Liver (tissue), 3 donors: Measurements from ENCODE around the gene HIBADH.
"Not testable (repeated sequence)": the region's sequence is repeated elsewhere in the genome, so short reads cannot be mapped to it uniquely, and the experiment has no call there.

Source experiments
- CTCF ChIP-seq: fragments of 150-350 bp; IDR thresholded peaks from 2 replicates; pipeline ENCODE4 v1.5.1; 2017; ENCODE audit warnings: improper control_type of control experiment, low read depth, low read length; ENCODE audit not compliant: missing input control
- EGR1 ChIP-seq, 2 donors: IDR thresholded peaks; 2 replicates each; pipeline ENCODE4 v1.6.1; 2016 to 2018; ENCODE audit warnings: antibody characterized with exemption in 2 of 2, low read depth in 2 of 2
- FOXA1 ChIP-seq: IDR thresholded peaks from 2 replicates; pipeline ENCODE4 v1.6.1; 2016; ENCODE audit warnings: antibody characterized with exemption
- JUND ChIP-seq, 2 donors: IDR thresholded peaks; 2 replicates each; pipeline ENCODE4 v1.6.1; 2016; ENCODE audit warnings: antibody characterized with exemption in 2 of 2
- TF ChIP-seq, protein P1 (sequence below): IDR thresholded peaks from 2 replicates; pipeline ENCODE4 v1.6.1; 2016; ENCODE audit warnings: antibody characterized with exemption
- TF ChIP-seq, protein P2 (sequence below): IDR thresholded peaks from 2 replicates; pipeline ENCODE4 v1.6.1; 2016; ENCODE audit warnings: antibody characterized with exemption
- donor health status: healthy.
- donor health status: healthy.

- not testable (repeated sequence) for TF ChIP-seq EGR1 (IDR thresholded peaks at IDR 0.05; ENCODE audit: low read depth in 2 of 2); CTCF; JUND (IDR thresholded peaks at IDR 0.05); FOXA1
- TF ChIP-seq, protein P1, sequence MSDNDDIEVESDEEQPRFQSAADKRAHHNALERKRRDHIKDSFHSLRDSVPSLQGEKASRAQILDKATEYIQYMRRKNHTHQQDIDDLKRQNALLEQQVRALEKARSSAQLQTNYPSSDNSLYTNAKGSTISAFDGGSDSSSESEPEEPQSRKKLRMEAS = not testable (repeated sequence)
- TF ChIP-seq, protein P2, sequence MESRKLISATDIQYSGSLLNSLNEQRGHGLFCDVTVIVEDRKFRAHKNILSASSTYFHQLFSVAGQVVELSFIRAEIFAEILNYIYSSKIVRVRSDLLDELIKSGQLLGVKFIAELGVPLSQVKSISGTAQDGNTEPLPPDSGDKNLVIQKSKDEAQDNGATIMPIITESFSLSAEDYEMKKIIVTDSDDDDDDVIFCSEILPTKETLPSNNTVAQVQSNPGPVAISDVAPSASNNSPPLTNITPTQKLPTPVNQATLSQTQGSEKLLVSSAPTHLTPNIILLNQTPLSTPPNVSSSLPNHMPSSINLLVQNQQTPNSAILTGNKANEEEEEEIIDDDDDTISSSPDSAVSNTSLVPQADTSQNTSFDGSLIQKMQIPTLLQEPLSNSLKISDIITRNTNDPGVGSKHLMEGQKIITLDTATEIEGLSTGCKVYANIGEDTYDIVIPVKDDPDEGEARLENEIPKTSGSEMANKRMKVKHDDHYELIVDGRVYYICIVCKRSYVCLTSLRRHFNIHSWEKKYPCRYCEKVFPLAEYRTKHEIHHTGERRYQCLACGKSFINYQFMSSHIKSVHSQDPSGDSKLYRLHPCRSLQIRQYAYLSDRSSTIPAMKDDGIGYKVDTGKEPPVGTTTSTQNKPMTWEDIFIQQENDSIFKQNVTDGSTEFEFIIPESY = not testable (repeated sequence)
Observed at GRCh38 chr7:27674126-27674525, 11.4 kb upstream of the HIBADH start.
